Epithelial cell of prostate (primary cell): Measurements from ENCODE around the gene PCLAF.
"Not testable (repeated sequence)": the region's sequence is repeated elsewhere in the genome, so short reads cannot be mapped to it uniquely, and the experiment has no call there.

Source experiments
- DNase-seq: peaks from one replicate; pipeline ENCODE4 v3.0.0-alpha.2; 2011; ENCODE audit warnings: low read depth, low spot score
- H3K27ac ChIP-seq: fragments of 450-650 bp; 2 replicates; pipeline ENCODE4 v1.5.1; 2017; ENCODE audit warnings: mild to moderate bottlenecking

PCLAF gene, protein sequence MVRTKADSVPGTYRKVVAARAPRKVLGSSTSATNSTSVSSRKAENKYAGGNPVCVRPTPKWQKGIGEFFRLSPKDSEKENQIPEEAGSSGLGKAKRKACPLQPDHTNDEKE

GRCh38 chr15:64381000-64381751, at the start of gene PCLAF:
PCLAF (minus strand) TSS chr15:64381441; CDS start chr15:64381371, 70 bp downstream.
- peak; percentile 62 for DNase-seq
- no peak within 1 kb of the TSS for H3K27ac ChIP-seq

DNA sequence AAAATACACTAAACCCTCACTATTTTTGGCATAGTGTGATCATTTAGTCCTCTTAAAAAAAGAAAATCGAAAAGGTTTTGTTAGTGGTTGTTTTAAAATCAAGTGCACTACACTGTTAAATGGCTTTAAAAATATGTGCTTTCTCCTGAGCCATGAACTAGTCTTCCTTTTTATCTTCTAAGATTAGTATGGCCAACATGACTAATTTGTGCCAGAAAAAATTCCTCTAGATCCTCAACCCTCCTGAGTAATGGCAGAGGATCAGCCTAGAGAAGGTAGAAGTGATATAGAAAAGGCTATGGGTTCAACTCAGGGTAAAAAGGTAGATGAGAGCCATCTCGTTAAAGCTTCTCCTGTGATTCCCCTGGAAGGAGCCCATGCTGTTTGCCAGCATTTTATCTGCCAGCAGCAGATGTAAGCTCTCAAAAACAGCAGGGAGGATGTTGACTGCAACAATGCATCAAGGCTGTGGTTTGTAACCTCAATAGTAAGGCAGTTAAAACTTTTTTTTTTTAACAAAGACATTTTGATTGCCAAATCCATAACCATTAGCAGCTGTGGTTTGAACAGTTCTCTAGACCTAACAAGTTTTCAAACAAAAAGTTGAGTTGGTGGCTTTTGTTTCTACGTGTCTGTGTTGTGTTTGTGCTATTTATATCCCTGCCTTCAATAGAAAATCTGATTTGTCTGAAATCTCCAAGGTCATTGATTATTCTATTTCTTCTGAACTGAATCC, 48.9 kb upstream of the PCLAF start:
- H3K27ac ChIP-seq: no peak overlapping the region
- DNase-seq: peak; percentile 10

DNA sequence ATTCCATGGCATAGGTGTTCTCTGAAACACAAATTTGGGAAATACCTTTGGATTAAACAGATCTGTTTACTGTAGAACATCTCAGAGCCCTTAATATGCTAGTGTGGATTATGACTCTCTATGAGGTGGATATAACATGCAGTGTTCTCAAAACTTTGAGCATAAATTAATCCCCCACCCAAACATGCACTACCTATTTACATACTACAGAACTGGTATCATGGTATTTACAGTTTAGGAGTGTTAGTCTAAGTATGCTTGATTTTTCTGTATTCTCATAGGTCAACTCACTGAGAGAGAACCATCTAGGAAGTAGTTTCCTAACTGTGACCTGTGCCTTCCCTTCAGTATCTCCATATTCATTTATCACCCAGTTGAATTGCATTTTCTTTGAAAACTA, 48.2 kb upstream of the PCLAF start:
- no peak overlapping the region for H3K27ac ChIP-seq
- DNase-seq: no peak

- DNase-seq: no peak
- no peak overlapping the region for H3K27ac ChIP-seq
These were observed 45.7 kb upstream of the PCLAF start for GRCh38 chr15:64426845-64427465.

- H3K27ac ChIP-seq: no peak overlapping the region
- no peak for DNase-seq
These were observed 44.0 kb upstream of the PCLAF start for GRCh38 chr15:64425221-64425620.

- no peak for DNase-seq
- no peak overlapping the region for H3K27ac ChIP-seq
These were observed 42.7 kb upstream of the PCLAF start for GRCh38 chr15:64423970-64424369.

DNA sequence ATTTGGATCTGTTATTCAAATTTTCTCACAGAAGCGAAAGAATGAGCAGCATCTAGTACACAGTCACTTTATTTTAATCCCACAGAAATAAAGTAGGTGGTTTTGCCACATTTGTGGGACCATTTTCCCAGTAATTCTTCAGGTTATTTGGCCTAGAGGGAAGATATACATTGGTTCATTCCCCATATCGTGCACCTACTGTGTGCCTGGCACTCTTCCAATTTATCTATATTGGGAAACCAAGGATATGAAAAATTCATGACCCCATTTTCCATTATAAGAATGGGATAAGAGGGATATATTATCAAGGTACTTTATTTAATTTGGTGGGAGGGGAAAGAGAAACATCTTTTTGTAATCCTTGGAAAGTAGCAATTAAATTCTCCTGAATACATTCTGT, 41.5 kb upstream of the PCLAF start:
- H3K27ac ChIP-seq: no peak overlapping the region
- no peak for DNase-seq

GRCh38 chr15:64412216-64412615, 31.0 kb upstream of the PCLAF start:
- peak; percentile 72 for DNase-seq
- peak overlapping the region; percentile 91 for H3K27ac ChIP-seq

GRCh38 chr15:64400583-64400982, 19.3 kb upstream of the PCLAF start:
- DNase-seq: no peak

DNA sequence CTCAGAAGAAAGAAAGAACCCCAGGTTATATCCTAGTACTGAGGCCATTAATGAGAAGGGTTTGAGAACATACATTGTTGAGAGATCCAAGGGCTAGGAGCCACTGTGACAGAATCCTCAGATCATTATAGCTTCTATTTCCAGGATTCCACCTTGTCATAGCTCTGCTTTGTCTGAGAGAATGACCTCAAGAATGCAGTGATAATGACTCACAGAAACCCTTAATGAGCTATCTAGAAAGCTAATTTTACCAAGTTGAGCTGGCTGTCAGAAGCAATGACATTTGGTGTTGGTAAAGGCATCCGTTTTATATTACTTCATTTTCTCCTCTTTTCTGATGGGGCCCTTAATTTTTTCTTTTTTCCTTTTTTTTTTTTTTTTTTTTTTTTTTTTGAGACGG, 17.3 kb upstream of the PCLAF start:
- no peak overlapping the region for H3K27ac ChIP-seq
- no peak for DNase-seq

More at GRCh38 chr15:64400583-64400982, 19.3 kb upstream of the PCLAF start:
- H3K27ac ChIP-seq: no peak overlapping the region

DNA sequence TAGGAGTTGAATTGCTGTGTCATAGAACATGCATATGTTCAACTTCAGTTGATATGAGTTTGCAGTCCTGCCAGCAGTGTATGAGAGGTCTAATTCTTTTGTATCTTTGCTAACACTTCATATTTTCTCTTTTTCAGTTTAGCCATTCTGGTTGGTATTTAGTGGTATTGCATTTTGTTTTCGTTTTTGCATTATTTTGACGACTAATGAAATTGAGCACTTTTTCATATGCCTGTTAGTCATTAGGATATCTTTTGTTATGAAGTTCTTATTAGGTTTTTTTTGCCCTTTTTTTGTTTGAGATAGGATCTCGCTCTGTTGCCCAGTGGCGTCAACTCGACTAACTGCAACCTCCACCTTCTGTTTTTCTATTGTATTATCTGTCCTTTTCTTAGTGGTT, 15.5 kb upstream of the PCLAF start:
- H3K27ac ChIP-seq: no peak overlapping the region
- DNase-seq: no peak

- DNase-seq: not testable (repeated sequence)
These were observed 11.2 kb upstream of the PCLAF start for GRCh38 chr15:64392471-64392870.

DNA sequence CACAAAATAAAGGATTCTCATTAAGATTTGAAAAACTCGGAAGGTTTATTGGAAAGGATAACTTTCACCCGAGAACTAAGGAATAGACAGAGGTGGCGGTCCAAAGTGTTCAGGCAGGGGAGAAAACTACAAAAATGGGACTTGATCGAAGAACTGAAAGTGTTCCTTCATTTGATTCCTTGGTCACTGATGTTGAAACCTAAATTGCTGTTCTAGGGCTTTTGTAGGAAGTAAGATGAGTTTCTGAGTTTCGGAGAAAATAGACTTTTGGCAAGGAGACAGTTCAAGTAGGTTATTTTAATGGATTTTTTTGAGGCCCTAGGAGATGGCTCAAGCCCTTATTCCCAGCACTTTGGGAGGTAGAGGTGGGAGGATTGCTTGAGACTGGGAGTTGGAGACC, 7.8 kb upstream of the PCLAF start:
- DNase-seq: no peak
- H3K27ac ChIP-seq: no peak overlapping the region

More at GRCh38 chr15:64392471-64392870, 11.2 kb upstream of the PCLAF start:
- not testable (repeated sequence) for H3K27ac ChIP-seq

DNA sequence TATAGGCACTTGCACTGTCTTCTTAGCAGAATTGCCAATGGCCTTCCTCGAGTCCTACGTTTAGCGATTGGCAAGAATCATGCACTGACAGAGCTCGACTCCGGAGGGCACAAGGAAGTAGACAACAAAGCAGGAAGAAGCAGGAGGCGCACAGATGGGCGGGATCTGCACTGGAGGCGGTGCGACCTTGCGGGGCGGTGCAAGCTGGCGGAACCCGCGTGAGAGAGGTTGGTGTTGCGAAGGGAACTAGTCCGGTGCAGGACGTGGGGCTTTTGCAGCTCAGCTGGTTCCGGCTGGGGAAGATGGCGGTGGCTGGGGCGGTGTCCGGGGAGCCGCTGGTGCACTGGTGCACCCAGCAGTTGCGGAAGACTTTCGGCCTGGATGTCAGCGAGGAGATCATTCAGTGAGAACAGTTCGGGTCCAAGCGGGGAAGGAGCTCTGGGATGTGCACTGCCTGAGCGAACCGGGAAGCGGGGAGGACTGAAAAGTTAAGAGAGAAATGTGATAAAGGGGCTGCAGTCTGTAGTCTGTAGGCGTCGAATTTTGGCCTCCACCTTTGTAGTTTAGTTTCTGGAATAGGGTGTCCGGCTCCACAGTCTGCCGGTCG, 6.4 kb upstream of the PCLAF start, which contains the start of gene TRIP4:
TSS of gene TRIP4 (plus strand) at position 275 of the 607 bp plus-strand sequence. CDS start at position 303, 28 bp downstream.
- H3K27ac ChIP-seq: peak within 1 kb of the TSS; percentile 65
- DNase-seq: peak; percentile 92

DNA sequence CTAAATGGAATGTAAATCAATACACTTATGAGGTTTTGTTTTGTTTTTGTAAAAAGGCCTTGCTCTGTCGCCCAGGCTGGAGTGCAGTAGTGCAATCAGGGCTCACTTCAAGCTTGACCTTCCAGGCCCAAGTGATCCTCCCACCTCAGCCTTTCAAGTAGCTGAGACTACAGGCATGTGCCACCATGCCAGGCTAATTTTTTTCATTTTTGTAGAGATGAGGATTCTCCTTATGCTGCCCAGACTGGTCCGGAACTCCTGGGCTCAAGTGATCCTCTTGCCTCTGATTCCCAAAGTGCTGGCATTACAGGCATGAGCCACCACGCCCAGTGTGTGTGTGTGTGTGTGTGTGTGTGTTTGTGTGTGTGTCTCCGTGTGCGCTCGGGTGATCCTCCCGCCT, 5.0 kb upstream of the PCLAF start:
- H3K27ac ChIP-seq: no peak overlapping the region
- DNase-seq: no peak

GRCh38 chr15:64383760-64384159, 2.5 kb upstream of the PCLAF start:
- no peak overlapping the region for H3K27ac ChIP-seq
- DNase-seq: no peak

GRCh38 chr15:64380130-64380870, 941 bp downstream of the PCLAF start:
- DNase-seq, H3K27ac ChIP-seq: not testable (repeated sequence)

GRCh38 chr15:64379216-64379960, 1.9 kb downstream of the PCLAF start:
- no peak overlapping the region for H3K27ac ChIP-seq
- DNase-seq: no peak

DNA sequence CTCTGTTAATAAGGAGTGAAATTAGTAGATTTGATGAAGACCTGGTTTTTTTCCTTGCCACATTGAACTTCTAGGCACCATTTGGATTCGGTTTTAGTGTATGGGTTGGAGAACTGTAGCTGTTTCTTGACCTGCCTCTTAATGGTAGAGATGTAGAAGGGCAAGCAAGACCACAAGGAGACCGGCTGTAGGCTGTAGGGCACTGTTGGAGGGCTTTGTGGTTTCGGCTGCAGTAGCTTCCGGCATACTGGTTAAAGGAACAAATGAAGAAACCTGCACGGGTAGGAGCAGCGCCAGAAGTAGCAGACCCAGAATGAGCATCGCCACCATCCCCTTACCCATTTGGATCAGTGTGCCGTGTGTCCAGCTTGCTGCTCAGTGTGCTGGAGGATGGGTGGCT, 7.9 kb downstream of the PCLAF start:
- no peak overlapping the region for H3K27ac ChIP-seq
- DNase-seq: no peak
